ENCODE measurements around the gene P2RY8. TPM values are rescaled to one million over a fixed set of nuclear protein-coding genes. Genes with fewer than 3 reads are reported as not detected.

Gene P2RY8
- total and polyA plus RNA-seq, 2 of the 4 experiments (the other 2 are of a cell fraction) = not detected

- no peak overlapping the region for H4K5ac ChIP-seq (ENCODE audit: low read depth, low read length)
- in situ Hi-C loops (cut with MboI; ENCODE audit: low sequenced_read_pairs) (no loop called here), dilution Hi-C loops (cut with HindIII; ENCODE audit: low sequenced_read_pairs, unreplicated experiment) (no loop called here), intact Hi-C loops (cut with micrococcal nuclease) (no loop called here)
- CTCF ChIA-PET = no interaction called here
- H3K4me2 ChIP-seq (ENCODE audit: low read depth, low read length) = no peak overlapping the region
- BruUV-seq (replicated peaks) = no TSS peak
- H2BK20ac ChIP-seq (ENCODE audit: low read depth, low read length) = no peak overlapping the region
- TF ChIP-seq RFX5 (IDR thresholded peaks at IDR 0.05; ENCODE audit: low read depth, low read length) = no peak
- TF ChIP-seq POLR2A (IDR thresholded peaks at IDR 0.05; ENCODE audit: low read depth, low read length) = no peak
- no peak for TF ChIP-seq CEBPB (IDR thresholded peaks at IDR 0.05; ENCODE audit: low read depth, low read length)
- TF ChIP-seq MXI1 (IDR thresholded peaks at IDR 0.05; ENCODE audit: borderline replicate concordance, low read depth, low read length) = no peak
- TF ChIP-seq MAFK (IDR thresholded peaks at IDR 0.05; ENCODE audit: low read depth, low read length) = no peak
- no peak for TF ChIP-seq NFE2L2 (IDR thresholded peaks at IDR 0.05; ENCODE audit: low read depth, low read length)
- no peak for TF ChIP-seq BHLHE40 (IDR thresholded peaks at IDR 0.05; ENCODE audit: low read depth, low read length)
- TF ChIP-seq MAZ (IDR thresholded peaks at IDR 0.05; ENCODE audit: borderline replicate concordance, low read depth, low read length) = no peak
- TF ChIP-seq CTCF (conservative IDR thresholded peaks at IDR 0.05; ENCODE audit: low read depth, low read length) = no peak
- TF ChIP-seq SMC3 (IDR thresholded peaks at IDR 0.05; ENCODE audit: low read depth, low read length) = no peak
- no peak overlapping the region for H2BK5ac ChIP-seq (ENCODE audit: low read depth, low read length, poor library complexity, severe bottlenecking)
- no peaks in the 10 kb centered on the region for H3K9me1 ChIP-seq (ENCODE audit: insufficient read depth, low read length)
- no peak overlapping the region for H2BK15ac ChIP-seq (ENCODE audit: low read depth, low read length)
- H3K14ac ChIP-seq (replicated peaks; ENCODE audit: low read depth, low read length) = no peak overlapping the region
- no peak overlapping the region for H2AK5ac ChIP-seq (ENCODE audit: low read depth, low read length)
- POLR2A ChIA-PET (ENCODE audit: unreplicated experiment) = no interaction called here
- no peak overlapping the region for H2BK120ac ChIP-seq (ENCODE audit: low read depth, low read length)
- H3K36me3 ChIP-seq (ENCODE audit: control insufficient read depth, insufficient read depth, low read length) = peaks cover 48% of the 10 kb centered on the region
- no peak overlapping the region for H2AFZ ChIP-seq (replicated peaks; ENCODE audit: low read length, poor library complexity)
- WGBS, 2 experiments (ENCODE audit: extremely low coverage in 2 of 2, insufficient read length in 1 of 2) = 94% methylated on average over 3 of the region's 10 CpGs; no CpG with 5 or more reads in 1 of the 2 experiments
- H3K79me1 ChIP-seq (ENCODE audit: low read depth in 1 of 2, low read length in 2 of 2) = no peaks in the 10 kb centered on the region
- no peak for ATAC-seq (ENCODE audit: low read depth)
- no peaks in the 10 kb centered on the region for H3K27me3 ChIP-seq (ENCODE audit: control insufficient read depth, insufficient read depth, low read length)
- no peak overlapping the region for H3K18ac ChIP-seq (ENCODE audit: low read depth, low read length)
- peaks cover 23% of the 10 kb centered on the region for H3K9me3 ChIP-seq (ENCODE audit: control insufficient read depth, insufficient read depth, low read length)
- no peak overlapping the region for H3K23ac ChIP-seq (ENCODE audit: low read depth, low read length)
- no peak overlapping the region for H3K4ac ChIP-seq (ENCODE audit: low read depth, low read length)
- no peaks in the 10 kb centered on the region for H3K4me1 ChIP-seq (ENCODE audit: control insufficient read depth, insufficient read depth, low read length)
- H4K20me1 ChIP-seq (ENCODE audit: insufficient read depth, low read length) = no peaks in the 10 kb centered on the region
- no peak overlapping the region for H3K4me3 ChIP-seq (ENCODE audit: insufficient read depth, low read depth, low read length)
- H3K27ac ChIP-seq (ENCODE audit: insufficient read depth, low read length) = no peak overlapping the region
- no peak overlapping the region for H4K91ac ChIP-seq (ENCODE audit: insufficient read depth, low read depth, low read length)
- no peak for DNase-seq
- no peak overlapping the region for H3K9ac ChIP-seq (ENCODE audit: low read depth, low read length)
- H3K56ac ChIP-seq (ENCODE audit: extremely low read depth, insufficient read depth, low read length) = no peak overlapping the region
- no peak overlapping the region for H4K8ac ChIP-seq (ENCODE audit: low read depth in 2 of 2, low read length in 2 of 2)
- H2AK9ac ChIP-seq (replicated peaks; ENCODE audit: low read depth, low read length, poor library complexity) = no peak overlapping the region
These were observed 111.6 kb downstream of the P2RY8 start for GRCh38 chrX:1425381-1425780.
